GM18873 (cell line): ENCODE measurements around the gene TRIM27.
"Not testable (repeated sequence)": the region's sequence is repeated elsewhere in the genome, so short reads cannot be mapped to it uniquely, and the experiment has no call there.

Source experiments
- ATAC-seq: cut with Tn5 transposase; IDR thresholded peaks from one replicate; pipeline ENCODE4 v1.9.1; 2021; ENCODE audit warnings: mild to moderate bottlenecking, moderate library complexity, moderate number of reproducible peaks; ENCODE audit not compliant: unreplicated experiment, low FRiP score

The TRIM27 gene

DNA sequence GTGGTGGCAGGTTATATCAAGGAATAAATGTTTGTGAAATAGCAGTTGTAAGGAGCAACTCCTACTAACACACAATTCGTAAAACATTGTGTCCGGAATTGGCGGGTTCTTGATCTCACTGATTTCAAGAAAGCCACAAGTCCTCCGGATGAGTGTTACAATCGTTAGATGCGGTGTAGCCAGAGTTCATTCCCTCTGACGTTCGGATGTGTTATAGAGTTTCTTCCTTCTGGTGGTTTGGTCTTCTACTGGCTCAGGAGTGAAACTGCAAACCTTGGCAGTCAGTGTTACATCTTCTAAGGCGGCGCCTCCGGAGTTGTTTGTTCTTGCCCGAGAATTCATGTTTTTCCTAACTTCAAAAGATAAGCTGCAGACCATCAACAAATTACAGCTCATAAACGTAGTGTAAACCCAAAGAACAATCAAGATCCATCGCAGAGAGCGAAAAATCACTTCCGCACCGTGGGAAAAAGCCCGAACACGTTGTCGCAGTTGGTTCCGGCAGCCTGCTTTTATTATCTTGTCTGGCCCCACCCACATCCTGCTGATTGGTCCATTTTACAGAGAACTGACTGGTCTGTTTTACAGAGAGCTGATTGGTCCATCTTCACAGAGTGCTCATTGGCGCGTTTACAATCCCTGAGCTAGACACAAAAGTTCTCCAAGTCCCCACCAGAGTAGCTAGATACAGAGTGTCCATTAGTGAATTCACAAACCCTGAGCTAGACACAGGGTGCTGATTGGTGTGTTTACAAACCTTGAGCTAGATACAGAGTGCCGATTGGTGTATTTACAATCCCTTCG is 58.2 kb downstream of the TRIM27 start:
- no peak for ATAC-seq

- ATAC-seq, result no peak
Observed at GRCh38 chr6:28864326-28864923, 59.4 kb downstream of the TRIM27 start.

GRCh38 chr6:28863604-28864325 is 60.0 kb downstream of the TRIM27 start:
- ATAC-seq, result peak; percentile 39

- no peak for ATAC-seq
Observed at GRCh38 chr6:28862077-28862476, 61.7 kb downstream of the TRIM27 start.

DNA sequence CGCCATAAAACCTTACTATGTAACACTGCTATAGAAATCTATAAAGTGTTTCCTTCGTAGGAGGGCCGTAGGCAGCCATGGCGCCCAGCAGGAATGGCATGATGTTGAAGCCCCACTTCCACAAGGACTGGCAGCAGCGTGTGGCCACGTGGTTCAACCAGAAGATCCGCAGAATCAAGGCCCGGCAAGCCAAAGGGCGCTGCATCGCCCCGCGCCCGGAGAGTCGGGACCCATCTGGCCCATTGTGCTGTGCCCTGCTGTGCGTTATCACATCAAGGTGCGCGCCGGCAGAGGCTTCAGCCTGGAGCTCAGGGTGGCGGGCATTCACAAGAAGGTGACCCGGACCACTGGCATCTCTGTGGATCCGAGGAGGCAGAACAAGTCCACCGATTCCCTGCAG is 62.4 kb downstream of the TRIM27 start:
- ATAC-seq, result no peak

DNA sequence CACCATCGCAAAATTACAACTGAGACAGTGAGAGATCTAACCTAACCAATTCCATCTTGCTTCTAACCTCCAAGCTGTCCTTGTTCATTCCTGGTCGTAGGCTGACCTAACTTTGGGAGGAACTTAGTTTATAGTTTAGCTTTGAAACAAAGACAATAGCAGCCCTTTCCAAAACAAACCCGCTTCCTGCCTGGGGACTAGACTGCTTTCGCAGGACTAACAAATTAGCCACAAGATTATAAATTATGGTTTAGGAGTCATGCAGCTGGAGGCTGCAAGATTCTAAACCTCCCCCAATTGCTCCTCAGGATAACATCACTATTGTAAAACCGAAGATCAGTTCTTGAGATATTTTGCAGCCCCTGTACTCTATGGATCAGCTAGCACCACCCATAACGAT is 63.2 kb downstream of the TRIM27 start:
- ATAC-seq, result no peak

- no peak for ATAC-seq
Observed at GRCh38 chr6:28858963-28859362, 64.8 kb downstream of the TRIM27 start.

- no peak for ATAC-seq
Observed at GRCh38 chr6:28856620-28857005, 67.2 kb downstream of the TRIM27 start.

- not testable (repeated sequence) for ATAC-seq
Observed at GRCh38 chr6:28854405-28854804, 69.4 kb downstream of the TRIM27 start.
